GM18505 (cell line): ENCODE measurements around the gene OCRL.
A peak's percentile ranks its signal among the peaks of the same experiment; 100 is the strongest.

Experiments used
- ATAC-seq: cut with Tn5 transposase; IDR thresholded peaks from one replicate; pipeline ENCODE4 v1.9.1; 2021; ENCODE audit not compliant: unreplicated experiment
- POLR2A ChIP-seq: IDR thresholded peaks from 4 replicates; pipeline ENCODE4 v1.6.1; 2011; ENCODE audit warnings: borderline replicate concordance; ENCODE audit not compliant: insufficient read depth, insufficient read length; ENCODE audit errors: extremely low read depth

The OCRL gene

DNA sequence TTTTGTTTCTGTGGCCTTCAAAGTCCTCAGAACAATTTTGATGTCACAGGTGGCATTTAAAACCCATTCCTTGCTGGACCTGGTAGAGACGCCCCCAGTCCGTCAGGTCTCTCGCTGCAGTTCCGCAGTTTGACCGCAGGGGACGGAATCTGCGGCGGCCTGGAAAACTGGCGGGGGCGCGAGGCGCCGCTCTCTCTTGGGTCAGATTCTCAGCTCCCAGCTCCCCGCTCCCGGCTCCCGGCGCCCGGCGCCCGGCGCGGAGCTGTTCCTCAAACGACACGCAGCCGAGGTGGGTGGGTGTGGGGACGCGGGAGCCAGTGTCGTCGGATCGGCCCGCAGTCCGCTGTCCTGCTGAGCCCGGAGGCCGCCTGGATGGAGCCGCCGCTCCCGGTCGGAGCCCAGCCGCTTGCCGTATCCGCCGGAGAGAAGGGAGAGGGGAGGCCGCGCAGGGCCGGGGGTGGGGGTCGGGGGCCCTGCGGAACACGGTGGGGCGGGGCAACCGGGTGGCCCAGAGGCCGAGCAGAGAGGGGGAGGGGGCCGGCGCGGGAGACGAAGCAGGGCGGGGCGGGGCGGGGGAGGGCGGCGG, at the start of gene OCRL:
Gene OCRL, plus strand, starts transcription at position 192 of the 586 bp plus-strand sequence. Its CDS starts 181 bp downstream, at position 373.
- peak; percentile 98 for ATAC-seq
- TF ChIP-seq POLR2A = peak; percentile 38

- no peak for ATAC-seq
- TF ChIP-seq POLR2A = no peak
These were observed 49.7 kb upstream of the OCRL start for GRCh38 chrX:129490330-129490729.

DNA sequence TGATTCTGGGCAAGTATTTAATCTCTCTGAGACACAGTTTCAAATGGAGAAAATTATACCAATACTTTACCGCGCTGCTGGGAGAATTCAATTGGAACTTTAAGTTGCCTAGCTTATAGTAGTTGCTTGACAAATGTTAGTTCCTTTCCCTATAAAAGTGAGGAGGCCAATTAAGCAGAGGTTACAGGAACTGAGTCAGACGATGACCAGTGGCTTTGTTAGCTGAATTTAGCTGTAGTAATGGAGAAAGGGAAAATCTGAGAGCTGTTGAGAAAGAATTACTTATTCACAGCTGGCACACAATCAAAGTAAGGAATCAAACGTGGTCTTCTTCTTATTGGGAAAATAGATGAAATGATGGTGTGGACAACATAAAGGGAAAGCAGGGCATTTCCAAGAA, 46.4 kb upstream of the OCRL start:
- TF ChIP-seq POLR2A = no peak
- no peak for ATAC-seq

DNA sequence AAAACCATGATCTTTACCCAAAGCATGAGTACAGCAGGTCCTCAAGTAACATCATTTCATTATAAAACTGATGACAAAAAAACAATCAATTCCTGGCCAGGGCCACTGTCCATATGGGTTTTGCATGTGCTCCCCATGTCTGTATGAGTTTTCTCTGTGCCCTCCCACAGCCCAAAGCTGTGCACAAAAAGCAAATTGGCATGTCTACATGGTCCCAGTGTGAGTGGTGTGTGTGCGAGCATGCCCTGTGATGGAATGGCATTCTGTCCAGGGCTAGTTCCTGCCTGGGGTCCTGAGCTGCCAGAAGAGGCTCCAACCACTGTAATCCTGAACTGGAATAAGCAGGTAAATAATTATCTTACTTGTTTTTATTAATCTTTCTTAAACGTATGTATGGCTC, 45.2 kb upstream of the OCRL start:
- no peak for ATAC-seq
- TF ChIP-seq POLR2A = no peak

- no peak for TF ChIP-seq POLR2A
- no peak for ATAC-seq
These were observed 44.2 kb upstream of the OCRL start for GRCh38 chrX:129495900-129496299.

DNA sequence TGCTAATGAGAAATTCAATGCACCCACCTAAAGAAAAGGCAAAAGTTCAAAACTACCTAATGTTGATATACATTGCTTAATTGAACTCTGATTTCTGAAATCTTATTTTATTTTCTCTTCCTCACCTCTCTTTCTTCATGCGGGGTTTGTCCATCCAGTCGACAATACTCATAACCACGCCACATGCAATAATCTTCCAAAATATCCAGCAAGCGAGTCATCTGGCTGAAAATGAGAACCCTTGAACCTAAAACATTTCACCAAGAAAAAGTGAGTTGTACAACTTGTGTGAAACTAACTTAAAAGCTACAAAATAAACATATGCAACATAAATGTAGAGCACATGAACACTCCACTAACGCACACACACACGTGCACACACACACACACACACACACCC, 43.4 kb upstream of the OCRL start:
- no peak for TF ChIP-seq POLR2A
- no peak for ATAC-seq

GRCh38 chrX:129497146-129497843, 42.8 kb upstream of the OCRL start:
- no peak for TF ChIP-seq POLR2A
- no peak for ATAC-seq

GRCh38 chrX:129510331-129510730, 29.7 kb upstream of the OCRL start:
- ATAC-seq = no peak

GRCh38 chrX:129511689-129512088, 28.4 kb upstream of the OCRL start:
- ATAC-seq = no peak
- TF ChIP-seq POLR2A = no peak

More at GRCh38 chrX:129510331-129510730, 29.7 kb upstream of the OCRL start:
- TF ChIP-seq POLR2A = no peak

- no peak for ATAC-seq
- TF ChIP-seq POLR2A = no peak
These were observed 27.6 kb upstream of the OCRL start for GRCh38 chrX:129512409-129512808.

GRCh38 chrX:129516402-129516801, 23.7 kb upstream of the OCRL start:
- ATAC-seq = no peak
- no peak for TF ChIP-seq POLR2A

GRCh38 chrX:129520151-129520550, 19.9 kb upstream of the OCRL start:
- no peak for ATAC-seq
- TF ChIP-seq POLR2A = no peak

DNA sequence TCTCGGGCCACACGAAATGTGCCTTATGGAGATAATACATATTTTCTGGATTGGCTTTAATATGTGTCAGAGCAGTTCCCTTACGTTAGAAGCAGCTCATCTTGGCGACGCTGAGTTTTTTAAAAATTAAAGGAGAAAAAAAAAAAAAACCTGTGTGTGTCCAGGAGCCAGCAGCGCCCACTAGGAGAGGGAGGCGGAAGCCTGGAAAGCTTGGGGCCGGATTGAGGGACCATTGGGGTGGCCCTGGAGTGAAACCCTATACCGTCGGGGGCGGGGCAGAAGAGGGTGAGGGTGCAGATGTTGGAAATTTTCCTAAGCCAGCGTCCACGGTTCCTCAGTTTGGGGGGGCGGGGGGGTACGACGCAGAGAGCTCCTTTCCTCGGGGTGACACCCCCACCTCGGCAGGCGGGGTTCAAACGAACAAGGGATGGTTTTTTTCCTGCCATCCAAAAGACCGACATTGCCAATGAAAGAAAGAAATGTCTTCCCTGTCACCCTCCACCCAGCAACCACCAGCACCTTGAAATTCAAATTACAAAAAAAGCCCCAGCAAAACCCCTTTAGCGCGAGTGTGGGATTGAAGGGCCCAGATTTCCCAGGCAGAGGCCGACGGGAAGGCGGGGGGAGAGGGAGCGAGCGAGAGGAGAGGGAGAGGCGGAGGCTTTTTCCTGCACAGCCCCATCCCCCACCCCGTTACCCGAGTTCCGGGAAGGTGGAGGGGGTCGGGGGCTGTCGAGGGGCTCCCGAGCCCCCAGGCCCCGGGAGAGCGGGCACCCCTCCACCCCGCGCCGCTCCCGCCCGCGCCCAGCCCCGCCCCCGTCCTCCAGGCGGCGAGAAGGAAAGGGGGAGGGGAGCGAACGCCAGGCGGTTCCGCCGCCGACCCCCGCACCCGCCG, 17.6 kb upstream of the OCRL start:
- ATAC-seq = no peak
- no peak for TF ChIP-seq POLR2A

DNA sequence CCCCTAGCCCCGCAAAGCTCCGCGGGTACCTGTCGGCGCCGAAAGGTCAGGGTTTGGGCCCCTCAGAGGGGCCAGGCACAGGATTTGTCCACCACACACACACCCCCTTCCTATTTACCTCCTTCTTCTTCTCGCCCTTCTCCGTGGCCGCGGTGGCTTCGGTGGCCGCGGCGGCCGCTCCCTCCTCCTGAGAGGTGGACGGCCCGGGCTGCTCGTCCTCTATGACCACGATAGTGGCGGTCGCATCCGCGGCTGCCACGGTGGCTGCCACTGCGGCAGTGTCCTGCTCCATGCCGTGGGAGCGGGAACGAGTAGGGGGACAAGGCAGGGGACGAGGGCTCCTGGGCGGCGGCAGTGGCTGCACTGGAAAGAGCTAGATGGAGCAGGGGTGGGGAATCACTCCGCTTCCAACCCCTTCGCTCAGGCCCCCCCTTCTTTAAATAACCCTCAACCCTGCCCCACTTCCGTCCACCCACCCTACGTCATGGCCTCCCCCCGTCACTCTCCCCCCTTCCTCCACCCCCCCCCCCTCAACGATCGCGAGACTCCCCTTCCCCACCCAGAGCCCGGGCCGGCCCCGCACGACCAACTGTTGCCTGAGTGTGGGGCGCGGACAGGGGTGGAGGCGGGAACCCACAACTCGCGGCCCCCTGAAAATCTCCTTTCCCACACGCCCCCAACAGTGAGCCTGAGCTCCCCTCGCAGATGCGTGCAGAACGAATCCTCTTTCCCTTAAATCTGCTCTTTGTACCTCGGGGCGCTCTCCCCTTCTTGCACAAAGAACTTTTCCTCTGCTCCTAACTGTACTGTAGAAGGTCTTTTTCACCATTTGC, 16.8 kb upstream of the OCRL start, which contains the start of gene SMARCA1:
Gene SMARCA1, minus strand, starts transcription at position 412 of the 833 bp plus-strand sequence. Its CDS starts 120 bp downstream, at position 292.
- ATAC-seq = no peak
- TF ChIP-seq POLR2A = no peak
